Adrenal gland (tissue), 12 donors: ENCODE measurements around the gene MYO1B. TPM values are rescaled to one million over a fixed set of nuclear protein-coding genes. Genes with fewer than 3 reads are reported as not detected.

ENCODE experiments used
- DNase-seq, 7 donors: peaks; one replicate each; pipeline ENCODE4 v3.0.0-alpha.2; 2019 to 2020
- H3K27ac ChIP-seq, 5 donors: fragments of 200-600 bp; sonication (generic) in 4 of 5; 1 replicate in 3 of 5; 2 replicates in 2 of 5; pipeline versions ENCODE4 v1.5.1 to v1.8.0; 2016 to 2020; ENCODE audit warnings: mild to moderate bottlenecking in 1 of 5
- H3K27me3 ChIP-seq: fragments of 200-600 bp; 2 replicates; pipeline ENCODE4 v1.8.0; 2021
- H3K36me3 ChIP-seq, 2 donors: fragments of 200-600 bp; replicated peaks in 1 of 2; 1 replicate in 1 of 2; 2 replicates in 1 of 2; pipeline versions ENCODE4 v1.5.1 to v1.8.0; 2018 to 2022
- H3K4me1 ChIP-seq, 2 donors: fragments of 200-600 bp; replicated peaks in 1 of 2; 1 replicate in 1 of 2; 2 replicates in 1 of 2; pipeline versions ENCODE4 v1.5.1 to v1.8.0; 2018 to 2021
- H3K4me3 ChIP-seq, 4 donors: fragments of 200-600 bp; sonication (generic) in 3 of 4; one replicate each; pipeline ENCODE4 v1.5.1; 2016 to 2018
- H3K9me3 ChIP-seq, 3 donors: fragments of 200-600 bp; sonication (generic) in 1 of 3; replicated peaks in 1 of 3; 1 replicate in 2 of 3; 2 replicates in 1 of 3; pipeline versions ENCODE4 v1.5.1 to v1.8.0; 2016 to 2021
- POLR2A ChIP-seq, 2 donors: fragments of 450-650 bp; IDR thresholded peaks; one replicate each; pipeline ENCODE4 v1.6.1; 2017; ENCODE audit warnings: antibody characterized with exemption in 2 of 2, mild to moderate bottlenecking in 2 of 2, moderate library complexity in 1 of 2
- WGBS, 4 donors: extraction: QIAGEN DNeasy Blood & Tissue Kit in 2 of 4; methylation state at CpG; one replicate each; pipeline versions ENCODE4 v1.1.5 to v1.1.7; 2013 to 2017; 5-methylcytosine and 5-hydroxymethylcytosine counted together
- intact Hi-C, 2 donors: fragments of 100-400 bp; cut with DNase I; formaldehyde crosslinking; loops; one replicate each; pipeline versions ENCODE4 v1.14.1 to v1.15.0; 2022 to 2023
- polyA plus RNA-seq, 3 donors: library from polyadenylated mRNA; stranded (reverse); fragments of 200-250 nt in 2 of 3; fragments of 350-450 nt in 1 of 3; fragmentation: Illumina TruSeq in 1 of 3; extraction: RNeasy Lipid Tissue Mini Kit (QIAGEN cat#74804) in 1 of 3; gene quantifications; one replicate each; pipeline ENCODE4 v1.2.3, GENCODE V29; 2013 to 2014
- total RNA-seq, 9 donors: library from RNA; depleted of rRNA in 4 of 9; stranded (reverse); fragments of >200 nt in 4 of 9; fragments of 120-200 nt in 1 of 9; fragmentation: NEBNext Ultra II Directional in 1 of 9; extraction: Animal tissue kit (Norgen Biotek cat#: 25700) in 1 of 9; gene quantifications; one replicate each; pipeline versions ENCODE4 v1.1.0 to v1.2.4, GENCODE V29; 2013 to 2023
- TF ChIP-seq, protein P1 (sequence below), 6 experiments: fragments of 450-650 bp in 4 of 6; fragments of 200-600 bp in 2 of 6; sonication (generic) in 1 of 6; IDR thresholded peaks; 1 replicate in 5 of 6; 2 replicates in 1 of 6; pipeline versions ENCODE4 v1.5.1 to v1.8.0; 2016 to 2021; ENCODE audit warnings: antibody characterized with exemption in 6 of 6, mild to moderate bottlenecking in 2 of 6, moderate library complexity in 1 of 6
- donor health status: healthy with polysubstance abuse.
- donor health status: Bipolar disorder and iron deficiency.
- donor health status: DM: yes; HTN: yes; CAD: no.
- donor health status: DM: no; HTN: no; CAD: no.
- donor health status: DM: no; HTN: no; CAD: no.
- donor health status: DM: yes; HTN: yes; CAD: no.

Gene MYO1B
- total and polyA plus RNA-seq, 12 donors = 6.9 to 24.0 (median 14.0) TPM

DNA sequence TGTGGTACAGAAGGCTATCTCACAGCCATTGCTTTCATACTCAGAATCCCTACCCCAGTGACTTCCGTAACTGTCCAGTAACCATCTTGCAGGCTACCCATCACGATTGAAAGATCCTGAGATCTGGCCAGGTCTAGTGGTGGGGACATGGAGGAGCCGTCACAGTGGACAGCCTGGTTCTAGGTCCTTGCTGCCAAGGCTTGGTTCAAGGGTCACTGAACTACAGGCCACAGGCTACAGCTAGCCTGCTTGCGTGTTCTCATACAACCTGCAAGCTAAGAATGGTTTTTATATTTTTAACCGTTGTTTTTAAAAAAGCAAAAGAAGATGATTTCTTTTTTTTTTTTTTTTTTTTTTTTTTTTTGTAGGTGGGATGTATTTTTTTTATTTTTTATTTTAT lies 151.6 kb downstream of the MYO1B start:
- WGBS, 4 donors = 90 to 95% (median 92%) methylated on average over 5 of the region's 5 CpGs
- Histone ChIP-seq H3K4me1 (no peaks in the 10 kb centered on the region), H3K27ac (no peak overlapping the region), H3K9me3 (no peaks in the 10 kb centered on the region), H3K4me3 (no peak overlapping the region), H3K27me3 (no peaks in the 10 kb centered on the region), H3K36me3 (no peaks in the 10 kb centered on the region)
- intact Hi-C loops = no loop called here
- no peak for TF ChIP-seq POLR2A (IDR thresholded peaks at IDR 0.05)
- TF ChIP-seq, protein P1, sequence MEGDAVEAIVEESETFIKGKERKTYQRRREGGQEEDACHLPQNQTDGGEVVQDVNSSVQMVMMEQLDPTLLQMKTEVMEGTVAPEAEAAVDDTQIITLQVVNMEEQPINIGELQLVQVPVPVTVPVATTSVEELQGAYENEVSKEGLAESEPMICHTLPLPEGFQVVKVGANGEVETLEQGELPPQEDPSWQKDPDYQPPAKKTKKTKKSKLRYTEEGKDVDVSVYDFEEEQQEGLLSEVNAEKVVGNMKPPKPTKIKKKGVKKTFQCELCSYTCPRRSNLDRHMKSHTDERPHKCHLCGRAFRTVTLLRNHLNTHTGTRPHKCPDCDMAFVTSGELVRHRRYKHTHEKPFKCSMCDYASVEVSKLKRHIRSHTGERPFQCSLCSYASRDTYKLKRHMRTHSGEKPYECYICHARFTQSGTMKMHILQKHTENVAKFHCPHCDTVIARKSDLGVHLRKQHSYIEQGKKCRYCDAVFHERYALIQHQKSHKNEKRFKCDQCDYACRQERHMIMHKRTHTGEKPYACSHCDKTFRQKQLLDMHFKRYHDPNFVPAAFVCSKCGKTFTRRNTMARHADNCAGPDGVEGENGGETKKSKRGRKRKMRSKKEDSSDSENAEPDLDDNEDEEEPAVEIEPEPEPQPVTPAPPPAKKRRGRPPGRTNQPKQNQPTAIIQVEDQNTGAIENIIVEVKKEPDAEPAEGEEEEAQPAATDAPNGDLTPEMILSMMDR (IDR thresholded peaks at IDR 0.05) = no peak
- DNase-seq = no peak

DNA sequence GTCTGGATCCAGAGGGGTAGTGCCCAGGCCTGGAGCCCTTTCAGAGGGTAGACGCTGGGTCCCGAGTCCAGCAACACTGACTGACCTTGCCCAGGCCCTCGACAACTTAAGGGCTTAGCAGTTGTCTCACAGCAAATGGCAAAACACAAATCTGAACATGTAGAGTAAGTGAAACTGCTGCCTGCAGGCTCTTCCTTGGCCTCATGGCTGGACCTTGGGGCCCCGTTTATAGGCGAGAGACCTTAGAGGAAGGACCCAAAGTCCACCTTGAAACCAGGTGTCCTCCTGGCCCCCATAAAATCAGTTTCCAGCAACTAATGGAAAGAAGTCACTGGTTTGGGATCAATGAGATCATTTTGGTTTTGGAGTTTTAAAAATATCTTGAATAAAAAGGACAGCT lies 154.4 kb downstream of the MYO1B start:
- no peak for DNase-seq
- no peaks in the 10 kb centered on the region for H3K36me3 ChIP-seq
- intact Hi-C loops = no loop called here
- H3K27ac ChIP-seq = no peak overlapping the region
- no peaks in the 10 kb centered on the region for H3K4me1 ChIP-seq
- no peaks in the 10 kb centered on the region for H3K9me3 ChIP-seq
- no peak overlapping the region for H3K4me3 ChIP-seq
- TF ChIP-seq, protein P1 (IDR thresholded peaks at IDR 0.05) = no peak
- TF ChIP-seq POLR2A (IDR thresholded peaks at IDR 0.05) = no peak
- H3K27me3 ChIP-seq = no peaks in the 10 kb centered on the region
- 79 to 83% (median 81%) methylated on average over 4 to 5 of the region's 5 CpGs for WGBS, 4 donors

DNA sequence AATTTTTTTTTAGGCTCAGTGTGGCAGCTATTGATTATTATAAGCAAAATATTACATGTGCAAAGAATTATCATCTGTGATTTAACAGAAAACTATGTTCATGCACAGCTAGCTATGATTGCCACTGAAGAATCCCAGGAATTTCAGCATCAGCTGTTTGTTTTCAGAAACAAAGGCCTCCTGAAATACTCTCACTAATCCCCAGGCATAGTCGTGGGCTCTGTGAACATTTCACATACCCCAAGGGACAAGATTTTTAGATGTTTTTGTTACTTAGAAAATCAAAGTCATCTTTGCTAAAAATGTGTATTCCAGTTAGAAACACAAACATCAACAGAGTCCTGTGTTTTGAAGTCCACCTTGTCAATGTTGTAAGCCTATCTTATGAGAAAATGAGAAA lies 156.1 kb downstream of the MYO1B start:
- Histone ChIP-seq H3K27me3 (no peaks in the 10 kb centered on the region), H3K27ac (no peak overlapping the region), H3K4me3 (no peak overlapping the region), H3K36me3 (no peaks in the 10 kb centered on the region), H3K4me1 (no peaks in the 10 kb centered on the region), H3K9me3 (no peaks in the 10 kb centered on the region)
- intact Hi-C loops = no loop called here
- TF ChIP-seq POLR2A (IDR thresholded peaks at IDR 0.05) = no peak
- TF ChIP-seq, protein P1 (IDR thresholded peaks at IDR 0.05) = no peak
- WGBS, 4 donors = 42 to 49% (median 44%) methylated on average over 1 of the region's 1 CpG
- DNase-seq = no peak

DNA sequence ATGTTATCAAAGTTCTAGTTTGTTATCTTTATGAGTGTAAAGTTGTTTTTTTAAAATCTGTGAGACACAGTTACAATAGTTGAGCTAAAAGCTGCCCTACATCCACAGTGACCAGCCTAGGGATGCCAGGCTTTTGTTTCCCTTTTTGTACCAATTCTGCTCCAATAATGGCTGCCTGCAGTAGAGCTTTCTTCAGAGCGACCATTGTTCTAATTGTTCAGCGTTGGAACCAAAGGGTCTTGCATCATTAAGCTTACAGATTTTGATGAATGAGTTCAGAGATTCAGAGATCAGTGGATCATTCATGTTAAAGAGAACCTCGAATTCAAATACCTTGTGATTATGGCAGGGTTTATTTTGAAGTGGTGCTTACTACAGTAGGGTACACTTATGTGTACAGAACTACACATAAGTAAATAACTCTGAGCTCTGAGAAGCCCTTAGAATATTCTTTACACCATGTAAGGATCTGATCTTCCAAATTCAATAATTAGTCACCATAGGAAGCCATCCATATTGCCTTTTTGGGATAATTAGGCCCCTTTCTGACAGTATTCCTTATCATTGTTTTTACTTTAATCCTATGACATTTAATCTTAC lies 157.9 kb downstream of the MYO1B start:
- TF ChIP-seq POLR2A (IDR thresholded peaks at IDR 0.05) = no peak
- TF ChIP-seq, protein P1 (IDR thresholded peaks at IDR 0.05) = no peak
- WGBS, 4 donors = 74 to 85% (median 81%) methylated on average over 3 of the region's 3 CpGs
- intact Hi-C loops = no loop called here
- Histone ChIP-seq H3K36me3 (no peaks in the 10 kb centered on the region), H3K27me3 (no peaks in the 10 kb centered on the region), H3K9me3 (no peaks in the 10 kb centered on the region), H3K27ac (no peak overlapping the region), H3K4me1 (no peaks in the 10 kb centered on the region), H3K4me3 (no peak overlapping the region)
- DNase-seq = no peak
